Right hindlimb (tissue), 1 donor: Measurements from ENCODE around the gene AHI1.
"Not testable (repeated sequence)": the region's sequence is repeated elsewhere in the genome, so short reads cannot be mapped to it uniquely, and the experiment has no call there.

Experiments
- DNase-seq: peaks from one replicate; pipeline ENCODE4 v3.0.0-alpha.2; 2018

The AHI1 gene

GRCh38 chr6:135383301-135383700, 114.2 kb downstream of the AHI1 start:
- no peak for DNase-seq

- DNase-seq = no peak
Measured at GRCh38 chr6:135382182-135382628, 115.3 kb downstream of the AHI1 start.

DNA sequence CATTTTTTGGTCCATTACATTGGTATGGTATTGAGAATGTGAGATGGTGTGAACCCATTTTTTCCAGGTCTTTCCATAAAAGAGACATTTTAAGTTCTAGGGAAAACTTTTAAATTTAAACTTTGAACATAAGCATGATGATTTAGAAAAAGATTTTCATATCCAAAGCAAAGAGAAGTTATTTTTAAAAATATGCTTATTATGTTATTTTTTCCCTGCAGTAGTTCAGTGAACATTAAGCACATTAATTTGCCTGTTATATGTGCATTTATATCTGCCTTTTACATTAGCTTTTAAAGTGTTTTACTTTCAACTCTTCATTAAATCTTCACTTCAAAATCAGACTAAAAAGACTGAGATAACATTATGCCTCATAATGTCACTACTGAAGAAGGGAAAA, 116.7 kb downstream of the AHI1 start:
- no peak for DNase-seq

DNA sequence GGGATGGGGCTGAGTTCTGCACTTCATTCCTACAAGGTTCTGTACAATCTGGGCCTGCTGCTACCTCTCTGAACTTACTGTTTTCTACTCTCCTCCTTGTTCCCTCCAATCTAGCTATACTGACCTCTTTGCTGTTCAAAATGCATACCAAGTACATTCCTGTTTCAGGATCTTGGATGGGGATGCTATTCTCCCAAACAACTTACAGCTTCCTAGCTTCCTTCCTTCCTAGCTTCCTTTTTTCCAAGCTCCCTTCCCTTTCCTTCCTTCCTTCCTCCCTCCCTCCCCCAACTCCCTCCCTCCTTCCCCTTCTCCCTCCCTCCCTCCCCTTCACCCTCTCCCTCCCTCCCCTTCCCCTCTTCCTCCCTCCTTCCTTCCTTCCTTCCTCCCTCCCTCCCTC, 117.9 kb downstream of the AHI1 start:
- no peak for DNase-seq

- DNase-seq = no peak
Measured at GRCh38 chr6:135372758-135373157, 124.8 kb downstream of the AHI1 start.

- not testable (repeated sequence) for DNase-seq
Measured at GRCh38 chr6:135363622-135364021, 133.9 kb downstream of the AHI1 start.

GRCh38 chr6:135362124-135362523, 135.4 kb downstream of the AHI1 start:
- no peak for DNase-seq

DNA sequence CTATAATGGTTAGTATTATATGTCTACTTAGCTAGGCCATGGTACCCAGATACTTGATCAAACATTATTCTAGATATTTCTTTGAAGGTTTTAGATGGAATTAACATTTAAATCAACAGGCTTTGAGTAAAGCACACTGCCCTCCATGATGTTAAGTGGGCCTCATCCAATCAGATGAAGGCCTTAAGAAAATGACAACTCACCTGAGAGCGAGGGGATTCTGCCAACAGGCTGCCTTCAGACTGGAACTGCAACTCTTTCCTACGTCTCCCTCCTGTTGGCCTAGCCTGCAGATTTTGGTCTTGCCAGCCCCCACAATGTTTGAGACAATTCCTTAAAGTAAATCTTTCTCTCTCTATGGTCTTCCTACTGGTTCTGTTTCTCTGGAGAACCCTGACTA, 137.3 kb downstream of the AHI1 start:
- DNase-seq = no peak

- DNase-seq = no peak
Measured at GRCh38 chr6:135358985-135359384, 138.6 kb downstream of the AHI1 start.

GRCh38 chr6:135358251-135358821, 139.2 kb downstream of the AHI1 start:
- no peak for DNase-seq

DNA sequence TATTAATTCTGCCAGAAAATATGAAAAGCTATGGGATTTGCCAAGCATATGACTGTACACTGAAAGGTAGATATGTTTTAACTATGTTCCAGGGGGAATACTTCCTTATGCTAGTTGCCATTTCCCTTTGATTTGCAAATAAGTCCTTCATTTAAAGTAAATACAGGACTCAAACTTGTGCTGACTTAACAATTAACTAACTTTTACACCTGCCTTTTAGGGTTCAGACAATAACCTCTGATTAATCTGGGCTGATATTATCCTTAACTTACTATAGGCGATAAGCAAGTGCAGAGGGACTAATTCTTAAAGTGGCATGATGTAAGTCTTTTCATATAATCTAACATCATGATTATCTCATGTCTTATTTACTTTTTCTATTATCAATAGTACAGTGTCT, 143.1 kb downstream of the AHI1 start:
- DNase-seq = no peak

GRCh38 chr6:135353113-135353512, 144.4 kb downstream of the AHI1 start:
- no peak for DNase-seq

DNA sequence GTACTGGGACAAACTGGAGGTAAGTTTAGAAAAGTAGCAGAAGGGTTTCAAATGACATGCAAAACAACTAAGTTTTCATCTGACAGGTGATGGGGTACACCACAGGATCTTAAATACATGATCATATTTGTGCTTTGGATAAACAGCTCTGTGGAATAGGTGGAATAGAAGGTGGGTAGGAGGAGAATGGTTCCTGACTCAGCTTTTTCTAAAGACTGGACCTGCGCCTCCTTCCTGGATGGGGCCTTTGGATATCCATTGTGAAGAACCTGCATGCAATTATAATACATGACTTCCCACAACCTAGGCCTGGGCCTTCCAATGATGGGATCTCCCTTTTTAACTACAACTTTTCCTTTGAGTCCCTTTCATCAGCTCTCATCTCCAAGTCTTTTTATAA, 145.9 kb downstream of the AHI1 start:
- DNase-seq = no peak

DNA sequence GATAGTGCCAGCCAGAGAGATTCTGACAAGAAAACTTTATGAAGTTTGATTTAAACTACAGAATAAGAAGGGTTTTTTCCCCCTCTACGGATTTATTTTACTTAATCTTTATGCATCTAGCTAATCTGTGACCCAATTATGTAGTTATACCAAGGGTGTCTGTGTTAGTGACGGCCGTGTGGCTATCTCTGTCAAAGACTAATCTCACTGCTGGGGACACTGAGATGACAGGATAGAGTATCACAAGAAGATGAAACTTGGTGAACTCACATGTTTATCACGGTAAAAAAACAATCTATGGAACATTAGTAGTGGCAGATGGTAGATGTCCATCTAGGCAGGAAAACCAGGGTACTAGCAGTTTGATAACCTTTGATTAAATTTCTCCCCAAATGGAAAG, 149.7 kb downstream of the AHI1 start:
- DNase-seq = no peak

- no peak for DNase-seq
Measured at GRCh38 chr6:135346747-135347146, 150.8 kb downstream of the AHI1 start.

DNA sequence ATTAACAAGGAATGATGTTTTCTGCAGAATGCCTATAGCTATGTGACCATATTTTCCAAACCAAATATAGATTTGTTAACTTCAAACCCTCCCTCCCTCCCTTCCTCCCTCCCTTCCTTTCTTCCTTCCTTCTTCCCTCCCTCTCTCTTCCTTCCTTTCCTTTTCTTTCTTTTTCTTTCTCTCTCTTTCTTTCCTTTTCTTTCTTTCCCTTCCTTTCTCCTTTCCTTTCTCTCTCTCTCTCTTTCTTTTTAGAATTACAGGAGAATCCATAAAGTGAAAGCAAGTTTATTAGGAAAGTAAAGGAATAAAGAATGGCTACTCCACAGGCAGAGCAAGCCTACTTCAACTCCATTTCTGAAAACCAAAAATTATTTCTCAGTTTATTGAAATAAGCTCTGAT, 153.0 kb downstream of the AHI1 start:
- DNase-seq = no peak

- not testable (repeated sequence) for DNase-seq
Measured at GRCh38 chr6:135339920-135340319, 157.6 kb downstream of the AHI1 start.

- DNase-seq = no peak
Measured at GRCh38 chr6:135334169-135334568, 163.4 kb downstream of the AHI1 start.

- no peak for DNase-seq
Measured at GRCh38 chr6:135331002-135331401, 166.5 kb downstream of the AHI1 start.

DNA sequence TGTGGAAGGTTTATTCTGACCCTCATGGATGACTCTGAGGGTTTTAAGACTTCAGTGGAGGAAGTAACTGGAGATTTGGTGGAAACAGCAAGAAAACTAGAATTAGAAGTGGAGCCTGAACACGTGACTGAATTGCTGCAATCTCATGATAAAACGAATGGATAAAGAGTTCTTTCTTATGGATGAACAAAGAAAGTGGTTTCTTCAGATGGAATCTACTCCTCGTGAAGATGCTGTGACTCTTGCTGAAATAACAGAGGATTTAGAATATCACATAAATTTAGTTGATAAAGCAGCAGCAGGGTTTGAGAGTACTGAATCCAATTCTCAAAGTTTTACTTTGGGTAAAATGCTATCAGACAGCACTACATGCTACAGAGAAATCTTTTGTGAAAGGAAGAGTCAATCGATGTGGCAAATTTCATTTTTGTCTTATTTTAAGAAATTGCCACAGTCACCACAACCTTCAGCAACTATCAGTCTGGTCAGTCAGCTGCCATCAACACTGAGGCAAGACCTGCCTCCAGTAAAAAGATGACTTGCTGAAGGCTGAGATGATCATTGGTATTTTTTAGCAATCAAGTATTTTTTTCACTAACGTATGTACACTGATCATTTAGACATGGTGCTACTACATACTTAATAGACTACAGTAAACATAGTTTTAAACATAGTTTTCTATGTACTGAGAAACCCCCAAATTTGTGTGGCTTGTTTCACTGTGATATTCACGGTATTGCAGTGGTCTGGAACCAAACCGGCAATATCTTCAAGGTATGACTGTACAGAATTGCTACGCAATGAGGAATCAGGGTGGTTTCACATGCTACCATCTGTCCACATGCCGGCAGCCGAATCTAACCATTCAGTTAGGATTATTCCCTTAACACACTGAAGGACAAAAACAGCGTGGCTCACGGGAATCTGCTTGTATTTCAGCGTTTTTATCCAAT, 167.4 kb downstream of the AHI1 start:
- no peak for DNase-seq

- DNase-seq = no peak
Measured at GRCh38 chr6:135328136-135328535, 169.4 kb downstream of the AHI1 start.

DNA sequence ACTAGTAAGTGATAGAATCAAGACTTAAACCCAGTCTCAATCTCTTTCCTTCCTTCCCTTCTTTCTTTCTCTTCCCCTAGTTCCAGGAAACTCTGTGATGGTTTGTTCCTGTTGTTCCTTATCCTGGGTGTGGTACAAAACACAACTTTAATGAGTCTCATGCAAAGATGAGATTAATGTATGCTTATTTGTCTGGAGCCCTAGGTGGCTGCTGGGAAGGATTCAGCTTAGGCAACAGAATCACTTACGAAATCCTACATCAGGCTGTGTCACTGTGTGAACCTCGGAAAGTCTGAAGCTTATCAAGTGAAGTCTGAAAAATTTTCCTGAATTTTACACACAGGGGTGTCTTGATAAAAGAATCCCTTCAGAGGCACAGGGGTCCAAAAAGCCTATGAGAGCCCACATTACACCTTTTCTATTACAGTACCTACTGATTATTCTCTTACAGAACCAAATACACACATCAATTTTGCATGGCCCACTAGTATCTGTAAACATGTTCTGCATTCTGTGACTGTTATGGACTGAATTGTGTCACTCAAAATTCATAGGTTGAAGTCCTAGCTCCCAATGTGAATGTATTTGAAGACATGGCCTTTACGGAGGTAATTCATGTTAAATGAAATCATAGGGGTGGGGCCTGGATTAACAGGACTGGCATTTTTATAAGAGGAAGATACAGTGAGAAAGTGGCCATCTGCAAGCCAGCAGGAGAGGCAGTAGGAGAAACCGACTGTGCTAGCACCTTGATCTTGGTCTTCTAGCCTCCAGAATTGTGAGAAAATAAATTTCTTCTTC, 171.7 kb downstream of the AHI1 start:
- no peak for DNase-seq

DNA sequence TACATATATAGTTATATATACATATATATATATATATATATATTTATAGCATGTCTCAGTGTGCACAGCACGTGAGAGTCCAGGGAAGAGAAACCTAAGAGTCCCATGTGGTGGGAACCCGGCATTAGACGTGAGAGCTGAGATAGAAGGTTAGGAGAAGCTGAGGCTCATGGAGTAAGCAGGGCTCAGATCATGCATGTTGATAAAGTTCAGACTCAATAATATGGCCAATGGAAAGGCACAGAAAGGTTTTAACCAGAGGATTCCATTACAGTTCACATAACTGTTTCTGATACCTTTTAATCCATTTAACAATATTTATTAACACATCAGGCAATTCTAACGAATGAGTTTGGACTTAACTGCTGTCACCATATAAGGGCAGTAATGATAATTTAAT, 173.0 kb downstream of the AHI1 start:
- no peak for DNase-seq

GRCh38 chr6:135323979-135324378, 173.6 kb downstream of the AHI1 start:
- DNase-seq = no peak
